Activated CD4-positive, alpha-beta T cell treated with anti-CD3 and anti-CD28 coated beads for 4 hours (primary cell): ENCODE results near the gene CARD19.
"Not testable (repeated sequence)": the region's sequence is repeated elsewhere in the genome, so short reads cannot be mapped to it uniquely, and the experiment has no call there.

ENCODE experiments used
- DNase-seq, 2 donors: peaks; one replicate each; pipeline ENCODE4 v3.0.0-alpha.2; 2020

Gene CARD19

DNA sequence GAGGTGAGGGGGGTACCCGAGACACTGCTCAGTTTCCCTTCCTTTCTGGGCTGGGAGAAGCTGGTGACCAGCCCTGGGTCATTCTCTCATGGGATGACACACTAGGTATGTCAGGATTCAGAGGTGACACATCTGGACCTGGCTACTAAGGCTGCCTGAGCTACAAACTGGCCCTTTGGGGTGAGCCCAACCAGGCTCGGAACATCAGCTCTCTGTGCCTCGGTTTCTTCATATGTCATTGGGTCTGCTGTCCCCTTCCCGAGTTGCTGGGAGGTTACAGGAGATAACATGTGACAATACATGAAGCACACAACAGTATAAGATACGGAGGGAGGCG lies 11.8 kb downstream of the CARD19 start:
- DNase-seq, result no peak

DNA sequence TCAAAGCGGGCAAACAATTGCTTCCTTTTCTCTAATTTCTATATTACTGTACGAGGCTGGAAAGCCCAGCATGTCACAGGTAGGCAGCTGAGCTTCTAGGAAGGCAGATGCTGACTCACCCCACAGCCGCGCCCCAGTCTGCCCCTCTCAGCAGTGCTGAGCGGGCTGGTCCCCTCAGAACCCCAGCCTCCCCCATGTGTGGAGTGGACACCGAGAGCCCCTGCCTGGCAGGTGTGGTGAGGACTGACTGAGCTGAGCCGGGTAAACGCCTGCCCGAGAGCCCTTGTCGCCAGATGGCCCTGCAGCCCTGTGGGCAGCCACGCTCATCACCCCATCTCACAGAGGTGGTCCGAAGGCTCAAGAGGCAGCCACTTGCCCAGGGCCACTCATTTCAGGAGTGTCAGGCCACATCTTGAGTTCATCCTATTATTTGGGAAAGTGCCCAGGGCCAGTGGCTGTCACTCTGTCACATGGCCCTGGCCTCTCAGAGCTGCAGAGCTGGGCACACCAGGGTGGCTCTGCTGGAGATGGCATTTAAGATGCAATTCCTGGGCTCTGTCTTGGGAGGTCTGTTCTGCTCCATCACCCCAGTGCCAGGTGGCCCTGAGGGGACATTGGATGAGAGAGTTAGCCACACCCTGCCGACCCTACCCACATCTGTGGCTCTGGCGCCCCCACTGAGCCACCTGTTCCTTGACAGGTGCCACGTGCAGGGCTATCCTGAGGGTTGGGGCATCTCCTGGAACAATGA lies 12.4 kb downstream of the CARD19 start:
- peak; percentile 44 to 53 for DNase-seq

DNA sequence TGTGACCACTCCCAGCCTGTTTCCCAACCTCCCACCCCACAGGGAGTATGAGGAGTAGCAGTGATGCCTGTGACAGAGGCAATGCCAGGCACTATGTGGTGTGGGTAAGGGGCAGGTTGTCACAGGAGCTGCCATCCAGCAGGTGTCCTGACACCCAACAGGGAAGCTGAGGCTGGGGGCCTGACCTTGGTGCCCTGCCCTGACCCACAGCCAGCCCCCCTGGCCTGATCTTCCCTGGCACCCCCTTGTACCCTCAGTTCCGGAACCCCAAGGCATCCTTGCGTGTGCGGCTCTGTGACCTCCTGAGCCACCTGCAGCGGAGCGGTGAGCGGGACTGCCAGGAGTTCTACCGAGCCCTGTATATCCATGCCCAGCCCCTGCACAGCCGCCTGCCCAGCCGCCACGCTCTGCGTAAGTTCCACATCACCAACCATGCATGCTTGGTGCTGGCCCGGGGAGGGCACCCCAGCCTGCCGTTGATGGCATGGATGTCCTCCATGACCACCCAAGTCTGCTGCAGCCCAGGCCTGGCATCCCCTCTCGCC lies 14.4 kb downstream of the CARD19 start:
- no peak for DNase-seq

DNA sequence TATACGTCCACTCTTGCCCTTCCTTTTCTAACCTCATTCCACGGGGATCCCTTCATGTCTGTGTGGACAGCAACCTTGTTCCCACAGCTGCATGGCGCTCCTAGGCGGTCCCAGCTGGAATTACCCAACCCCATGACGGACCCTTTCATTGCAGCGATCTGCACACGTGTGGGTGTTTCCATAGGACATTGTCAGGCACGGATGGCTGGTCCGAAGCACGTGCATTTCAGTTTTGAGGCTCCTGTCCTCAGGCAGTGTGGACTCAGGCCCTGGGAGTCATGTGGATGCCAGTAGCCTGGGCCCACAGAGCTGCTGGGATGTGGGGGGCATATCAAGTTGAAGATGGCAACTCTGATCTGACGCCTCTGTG lies 15.0 kb downstream of the CARD19 start:
- no peak for DNase-seq

DNA sequence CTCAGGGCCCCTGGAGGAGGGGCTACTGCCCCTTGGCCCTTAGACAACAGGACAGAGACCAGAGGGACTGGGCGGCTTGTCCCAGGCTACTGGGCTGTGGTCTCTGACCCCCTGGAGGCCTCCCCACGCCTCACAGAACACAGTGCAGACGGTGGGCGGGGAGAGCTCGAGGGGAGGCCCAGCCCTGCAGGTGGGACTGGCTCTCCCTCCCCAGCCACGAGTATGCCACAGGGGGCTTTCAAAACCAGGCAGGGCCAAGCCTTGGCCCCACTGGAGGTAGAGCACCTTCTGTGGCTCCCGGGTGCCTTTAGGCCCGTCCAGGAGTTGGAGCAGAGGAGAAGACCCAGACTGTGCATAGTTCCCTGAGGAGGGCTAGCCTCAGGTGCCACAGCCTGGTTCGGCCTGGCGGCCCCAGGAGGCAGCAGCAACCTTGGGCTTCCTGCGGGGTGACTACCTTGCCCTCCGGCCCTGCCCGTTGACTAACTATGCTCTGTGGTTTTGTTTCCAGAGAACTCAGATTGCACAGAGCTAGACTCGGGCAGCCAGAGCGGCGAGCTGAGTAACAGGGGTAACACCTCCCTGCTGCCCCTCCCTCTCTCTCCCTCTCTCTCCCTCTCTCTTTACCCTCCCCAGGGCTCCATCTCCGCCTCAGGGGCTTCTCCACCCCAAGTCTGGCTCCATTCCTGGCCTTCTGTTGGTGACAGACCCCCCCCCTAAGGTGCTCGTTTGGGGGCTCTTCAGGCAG lies 15.5 kb downstream of the CARD19 start:
- no peak for DNase-seq

DNA sequence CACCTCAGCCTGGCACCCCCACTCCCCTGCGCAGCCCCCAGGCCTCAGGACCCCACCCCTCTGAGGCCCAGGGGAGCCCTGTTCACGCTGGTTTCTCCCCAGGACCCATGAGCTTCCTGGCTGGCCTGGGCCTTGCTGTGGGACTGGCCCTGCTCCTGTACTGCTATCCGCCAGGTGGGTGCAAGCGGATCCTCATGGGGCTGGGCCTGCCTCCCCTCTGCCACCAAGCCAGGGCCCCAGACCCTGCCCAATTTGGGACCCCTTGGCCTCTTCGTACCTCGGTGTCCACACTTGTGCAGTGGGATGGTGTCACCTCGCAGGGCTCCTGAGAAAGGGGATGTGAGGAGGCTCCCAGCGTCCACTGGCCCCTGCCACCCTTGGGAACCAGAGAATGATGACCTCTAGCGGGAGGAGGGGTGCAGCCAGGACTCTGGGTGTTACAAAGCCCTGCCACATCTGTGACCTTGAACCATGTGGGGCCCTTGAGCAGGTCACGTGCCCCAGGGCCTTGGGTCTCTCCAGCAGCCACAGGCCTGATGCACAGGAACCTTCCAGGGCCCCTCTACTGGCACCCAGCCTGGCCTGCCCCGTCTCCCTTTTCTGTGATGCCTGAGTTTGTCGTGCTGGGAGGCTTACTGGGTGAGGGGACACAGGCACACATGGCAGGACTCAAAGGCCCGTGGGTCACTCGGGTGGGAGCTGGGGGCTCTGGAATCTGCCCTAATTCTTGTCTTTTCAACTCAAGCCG lies 16.3 kb downstream of the CARD19 start:
- no peak for DNase-seq

DNA sequence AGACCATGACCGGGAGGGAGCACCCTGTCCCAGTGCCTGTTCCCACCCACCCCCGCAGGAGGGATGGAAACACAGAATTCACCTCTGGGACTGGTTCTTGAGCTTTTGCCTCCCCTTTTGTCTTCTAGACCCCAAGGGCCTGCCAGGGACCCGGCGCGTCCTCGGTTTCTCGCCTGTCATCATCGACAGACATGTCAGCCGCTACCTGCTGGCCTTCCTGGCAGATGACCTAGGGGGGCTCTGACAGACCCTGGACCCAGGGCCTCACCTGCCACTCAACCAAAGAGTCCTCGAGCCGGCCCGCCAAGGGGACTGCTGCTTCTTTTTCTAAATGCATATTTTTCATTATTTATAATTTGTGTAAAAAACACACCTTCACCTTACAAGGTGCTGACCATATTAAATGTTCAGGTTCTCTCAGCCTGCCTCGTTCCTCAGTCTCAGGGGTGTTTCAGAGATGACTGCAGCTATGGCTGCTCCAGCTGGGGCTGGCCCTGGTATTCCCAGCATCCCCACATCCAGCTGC lies 16.9 kb downstream of the CARD19 start:
- no peak for DNase-seq

DNA sequence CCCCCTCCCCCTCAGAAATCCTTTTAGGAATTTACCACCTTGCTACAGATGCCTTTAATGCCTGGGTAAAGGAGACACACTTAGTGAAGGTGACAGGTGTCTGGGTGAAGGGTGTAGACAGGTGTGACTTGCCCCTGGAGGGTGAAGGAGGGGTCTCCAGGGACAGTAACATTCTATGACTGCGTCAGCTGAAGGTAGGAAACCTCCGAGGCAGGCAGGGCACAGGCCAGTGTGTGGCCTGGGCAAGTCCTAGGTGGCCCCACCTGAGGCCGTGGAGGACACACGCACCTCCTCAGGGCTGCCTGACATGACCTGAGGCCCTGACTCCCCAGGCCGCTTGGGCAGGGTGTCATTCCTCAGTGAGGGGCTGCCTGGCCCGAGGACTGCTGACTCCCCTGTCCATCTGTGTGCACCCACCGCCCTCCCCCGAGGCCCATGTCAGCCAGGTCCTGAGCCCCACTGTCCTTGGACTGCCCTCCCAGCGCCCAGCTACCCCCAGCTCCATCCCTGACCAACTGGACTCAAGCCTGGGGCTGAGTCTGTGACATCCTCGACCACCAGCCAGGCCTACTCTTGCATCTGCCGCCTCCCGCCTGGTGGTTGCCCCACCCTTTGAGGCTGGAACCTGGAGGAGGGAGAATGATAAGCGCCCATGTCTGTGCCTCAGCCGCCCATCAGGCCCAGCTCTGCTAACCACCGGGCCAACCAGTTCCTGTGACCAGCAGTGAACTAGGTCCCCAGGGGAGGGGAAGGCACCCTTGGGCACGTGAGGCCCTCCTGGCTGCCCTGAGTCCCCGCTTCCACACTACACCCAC lies 18.4 kb downstream of the CARD19 start:
- DNase-seq, result no peak

DNA sequence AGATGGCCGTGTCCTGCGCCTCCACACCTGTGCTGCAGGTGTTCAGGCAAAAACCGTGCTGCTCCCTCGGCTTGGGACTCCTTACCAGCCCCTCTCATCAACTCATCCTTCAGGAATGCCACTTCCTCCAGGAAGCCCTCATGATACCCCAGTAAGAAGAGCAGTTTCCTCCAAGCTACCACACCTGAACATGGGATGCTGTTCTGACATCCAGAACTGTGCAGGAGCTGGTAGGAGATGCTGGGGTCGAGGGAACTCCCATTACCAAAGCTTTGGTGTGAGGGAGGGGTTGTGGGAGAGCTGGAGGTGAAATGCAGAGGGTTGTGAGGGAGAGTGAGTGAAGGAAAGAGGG lies 18.9 kb downstream of the CARD19 start:
- DNase-seq, result no peak

DNA sequence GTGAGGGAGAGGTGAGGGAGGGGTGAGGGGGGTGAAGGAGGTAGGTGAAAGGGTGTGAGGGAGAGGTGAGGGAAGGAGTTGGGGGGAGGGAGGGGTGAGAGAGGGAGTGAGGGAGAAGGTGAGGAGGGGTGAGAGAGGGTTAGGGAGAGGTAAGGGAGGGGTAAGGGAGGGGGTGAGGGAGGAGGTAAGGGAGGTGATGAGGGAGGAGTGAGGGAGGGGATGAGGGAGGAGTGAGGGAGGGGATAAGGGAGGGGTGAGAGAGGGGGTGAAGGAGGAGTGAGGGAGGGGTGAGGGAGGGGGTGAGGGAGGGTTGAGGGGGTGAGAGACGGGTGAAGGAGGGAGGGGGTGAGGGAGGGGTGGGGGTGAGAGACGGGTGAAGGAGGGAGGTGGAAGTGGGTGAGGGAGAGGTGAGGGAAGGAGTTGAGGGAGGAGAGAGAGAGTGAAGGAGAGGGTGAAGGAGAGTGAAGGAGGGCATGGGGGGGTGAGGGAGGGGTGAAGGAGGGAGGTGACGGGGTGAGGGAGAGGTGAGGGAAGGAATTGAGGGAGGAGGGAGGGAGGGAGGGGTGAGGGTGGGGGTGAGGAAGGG lies 19.6 kb downstream of the CARD19 start:
- DNase-seq, result no peak

DNA sequence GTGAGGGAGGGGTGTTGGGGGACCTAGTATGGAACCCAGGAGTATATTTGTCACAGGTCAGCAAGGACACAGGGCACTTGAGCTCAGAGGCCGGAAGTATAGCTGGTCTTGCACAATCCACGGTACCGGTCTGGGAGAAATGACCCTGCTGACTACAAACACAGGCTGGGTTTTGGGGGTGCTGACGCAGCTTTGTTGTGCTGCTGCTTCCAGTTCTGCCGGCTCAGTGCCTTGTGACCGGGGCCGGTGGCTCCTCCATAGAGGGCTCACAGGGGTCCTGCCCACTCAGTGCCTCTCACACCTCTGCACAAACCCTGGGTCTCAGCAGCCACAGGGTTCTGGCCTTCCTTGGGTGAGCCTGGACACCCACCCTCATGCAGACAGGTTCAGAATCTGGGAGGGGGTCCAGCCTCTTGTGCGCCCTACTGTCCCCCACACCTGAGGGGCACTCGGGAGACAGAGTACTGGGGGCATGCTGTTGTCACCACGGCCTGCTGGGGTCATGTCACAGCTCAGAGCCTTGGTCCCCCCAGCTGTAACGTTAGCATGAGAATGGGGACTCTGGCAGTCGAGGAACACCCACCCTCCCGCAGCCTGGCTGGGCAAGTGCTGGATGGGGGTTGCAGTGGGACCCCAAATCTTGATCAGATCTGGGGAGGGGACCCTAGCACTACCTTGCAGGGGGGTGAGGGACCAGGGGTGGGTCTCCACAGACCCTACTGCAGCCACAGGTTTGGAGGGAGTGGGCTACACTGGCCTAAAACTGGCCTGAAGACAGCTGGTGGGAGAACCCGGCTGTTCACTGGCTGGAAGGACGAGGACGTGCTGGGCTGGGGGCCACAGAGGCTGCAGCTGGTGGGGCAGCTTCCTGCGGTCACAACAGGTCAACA lies 20.3 kb downstream of the CARD19 start:
- no peak for DNase-seq

DNA sequence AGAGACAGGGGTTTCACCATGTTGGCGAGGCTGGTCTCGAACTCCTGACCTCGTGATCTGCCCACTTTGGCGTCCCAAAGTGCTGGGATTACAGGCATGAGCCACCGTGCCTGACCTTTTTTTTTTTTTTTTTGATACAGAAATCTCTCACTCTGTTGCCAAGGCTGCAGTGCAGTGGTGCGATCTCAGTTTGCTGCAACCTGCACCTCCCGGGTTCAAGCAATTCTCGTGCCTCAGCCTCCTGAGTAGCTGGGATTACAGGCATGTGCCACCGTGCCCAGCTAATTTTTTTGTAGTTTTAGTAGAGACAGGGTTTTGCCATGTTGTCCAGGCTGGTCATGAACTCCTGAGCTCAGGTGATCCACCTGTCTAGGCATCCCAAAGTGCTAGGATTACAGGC lies 21.5 kb downstream of the CARD19 start:
- DNase-seq, result not testable (repeated sequence)

DNA sequence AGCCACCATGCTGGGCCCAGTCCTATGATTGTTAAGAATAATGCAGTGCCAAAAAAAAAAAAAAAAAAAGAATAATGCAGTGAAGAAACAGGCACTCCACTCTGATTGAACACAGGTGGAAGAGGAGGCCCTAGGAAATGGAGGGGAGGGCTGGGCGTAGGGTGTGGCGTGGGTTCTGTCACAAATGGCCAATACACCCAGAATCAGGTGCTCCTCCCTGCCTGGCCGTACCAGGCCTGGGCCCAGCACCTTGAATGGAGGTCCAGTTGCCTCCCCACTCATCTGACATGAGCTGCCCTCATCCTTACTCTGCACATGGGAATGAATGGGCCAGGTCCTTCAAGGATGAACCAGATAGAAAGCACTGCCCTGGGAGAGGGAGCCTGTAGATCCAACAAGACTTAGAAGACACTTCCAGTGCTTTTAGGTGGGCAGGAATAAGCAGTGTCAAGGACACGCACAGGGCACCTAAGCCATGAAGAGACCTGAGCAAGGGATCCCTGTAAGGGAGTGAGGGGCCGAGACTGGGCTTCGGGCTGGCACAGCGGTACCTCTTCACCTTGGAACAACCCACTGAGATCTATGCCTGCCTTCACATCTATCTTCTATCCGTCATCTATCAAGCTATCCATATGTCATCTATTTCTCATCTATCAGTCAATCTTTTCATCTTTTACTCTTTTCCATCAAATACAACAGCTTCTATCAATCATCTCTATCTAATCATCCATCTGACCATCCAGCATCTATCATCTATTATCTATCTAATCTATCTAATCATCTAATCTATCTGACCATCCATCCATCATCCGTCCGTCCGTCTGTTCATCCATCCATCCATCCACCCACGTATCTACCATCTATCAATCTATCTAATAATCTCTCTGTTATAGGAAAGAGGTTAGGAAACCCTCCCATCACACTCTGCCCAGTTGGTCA lies 22.2 kb downstream of the CARD19 start:
- DNase-seq, result no peak

DNA sequence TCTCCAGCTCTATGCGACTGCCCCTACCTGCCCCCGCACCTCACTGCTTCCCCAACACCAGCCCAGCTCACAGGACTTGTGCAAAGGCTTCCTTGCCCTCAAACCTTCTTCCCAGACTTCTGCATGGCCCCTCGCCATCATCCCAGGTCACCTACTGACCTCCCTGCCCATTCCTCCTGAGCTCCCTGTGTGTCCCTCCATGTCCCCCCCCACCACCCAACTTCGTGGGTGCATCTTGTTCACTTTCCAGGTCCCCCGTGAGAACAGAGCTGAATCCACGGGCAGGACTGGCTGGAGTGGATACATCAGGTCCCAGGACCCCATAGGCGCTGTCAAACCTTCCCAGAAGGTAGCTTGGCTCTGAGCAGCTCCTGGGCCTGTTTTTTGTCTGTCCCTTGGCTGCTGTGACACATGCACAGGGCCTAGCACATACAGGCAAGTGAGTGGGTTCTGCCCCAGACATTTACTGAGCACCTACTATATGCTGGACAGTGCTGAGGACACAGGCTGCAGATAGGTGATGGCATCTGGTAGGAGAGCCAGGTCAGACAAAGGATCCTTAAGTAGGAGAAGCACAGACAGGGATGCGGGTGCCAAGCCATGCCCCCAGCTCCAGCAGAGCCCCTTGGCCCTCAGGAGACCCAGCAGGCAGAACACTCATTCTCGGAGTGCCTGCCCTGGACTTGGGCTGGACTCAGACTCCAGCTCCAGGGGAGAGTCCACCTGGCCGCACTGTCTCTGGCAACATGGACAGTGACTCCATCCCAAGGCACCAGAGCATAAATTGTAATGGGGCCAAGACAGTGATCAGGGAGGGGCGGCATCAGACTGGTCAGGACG lies 23.1 kb downstream of the CARD19 start:
- no peak for DNase-seq

DNA sequence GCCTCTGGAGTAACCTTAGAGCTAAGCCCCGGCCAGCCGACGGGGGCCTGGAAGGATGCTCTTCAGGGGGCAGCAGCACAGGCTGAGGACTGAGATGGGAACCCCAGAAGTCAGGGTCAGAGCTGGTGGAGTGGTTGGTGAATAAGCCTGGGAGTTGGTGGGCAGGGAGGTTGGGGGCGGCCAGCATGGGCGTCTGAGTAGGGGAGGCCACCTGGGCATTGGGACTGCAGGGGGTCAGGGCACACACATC lies 23.6 kb downstream of the CARD19 start:
- DNase-seq, result no peak

DNA sequence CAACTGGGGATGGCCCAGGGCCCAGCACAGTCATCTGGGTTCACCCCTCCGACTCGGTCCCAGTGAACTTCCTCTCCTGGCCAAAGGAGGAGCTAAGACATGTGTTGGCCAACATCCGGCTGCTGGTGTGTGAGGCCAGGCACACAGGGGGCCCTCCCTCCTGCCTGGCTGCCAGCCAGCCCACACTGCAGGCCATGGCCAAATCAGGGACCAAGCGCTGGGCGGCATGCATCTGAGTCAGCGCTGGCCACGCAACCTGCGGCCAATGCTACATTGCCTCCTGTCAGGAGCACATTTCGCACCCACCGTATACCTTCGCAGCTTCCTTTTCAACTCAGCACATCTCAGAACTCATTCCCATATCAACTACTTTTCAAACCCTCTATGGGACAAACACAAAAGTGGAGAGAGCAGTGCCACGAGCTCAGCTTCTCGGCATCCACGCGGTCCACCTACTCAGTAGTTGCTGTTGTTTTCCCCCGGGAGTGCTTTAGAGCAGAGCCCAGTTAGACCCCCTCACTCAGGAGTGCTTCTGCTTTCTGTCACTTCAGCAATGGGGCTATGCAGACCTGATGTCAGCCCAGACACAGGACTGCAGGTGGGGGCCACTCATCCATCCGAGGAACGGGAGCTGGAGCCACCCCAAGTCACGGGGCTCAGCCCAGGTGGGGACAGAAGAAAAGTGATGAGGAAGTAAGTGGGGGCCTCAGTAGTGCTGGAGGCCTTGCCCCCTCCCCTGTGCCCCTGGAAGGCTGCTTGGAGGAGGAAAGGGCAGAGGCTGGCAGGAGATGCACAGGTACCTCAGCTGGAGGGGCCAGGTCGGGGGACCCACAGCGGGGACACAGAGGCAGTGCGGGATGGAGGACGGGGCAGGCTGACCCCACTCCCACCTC lies 24.2 kb downstream of the CARD19 start:
- DNase-seq, result no peak

DNA sequence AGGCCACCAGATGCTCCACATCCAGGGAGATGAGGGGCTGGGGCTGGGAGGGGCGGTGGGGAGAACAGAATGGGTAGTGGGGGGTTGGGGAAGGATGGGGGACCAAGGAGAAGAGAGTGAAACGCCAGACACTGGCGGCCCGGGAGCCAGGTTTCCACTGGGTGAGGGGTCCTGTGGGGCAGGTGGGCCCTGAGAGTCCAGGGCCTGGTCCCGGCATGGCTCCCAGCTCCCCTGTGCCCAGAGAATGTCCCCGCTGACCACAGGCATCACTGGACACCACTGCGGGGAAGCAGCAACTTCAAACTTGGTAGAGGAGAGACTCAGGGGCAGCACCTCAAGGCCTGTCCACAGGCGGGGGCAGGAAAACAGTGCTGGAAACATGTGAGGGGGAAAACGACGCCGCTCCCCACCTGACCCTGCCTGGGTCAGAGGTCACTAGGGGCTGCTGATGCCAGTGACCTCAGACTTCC lies 24.9 kb downstream of the CARD19 start:
- no peak for DNase-seq
